B cell (primary cell): ENCODE results near the gene HLA-G. TPM values are rescaled to one million over a fixed set of nuclear protein-coding genes. Genes with fewer than 3 reads are reported as not detected.

Experiments
- ATAC-seq: fragments of 200-7000 bp; cut with Tn5 transposase; one replicate; pipeline ENCODE4 v1.10.0; 2021; ENCODE audit warnings: low read depth, mild to moderate bottlenecking, moderate number of reproducible peaks, moderate library complexity
- CTCF ChIA-PET: fragments of 350-600 bp; sonication (Branson Sonifier 250); formaldehyde crosslinking; loops from one replicate; lab custom pipeline; 2021; ENCODE audit warnings: antibody characterized with exemption, inconsistent platforms; lab: Charles Lee
- POLR2A ChIA-PET: fragments of 350-600 bp; sonication (Branson Sonifier 250); formaldehyde crosslinking; loops from one replicate; lab custom pipeline; 2021; ENCODE audit warnings: antibody characterized with exemption; lab: Charles Lee
- DNase-seq: peaks from one replicate; pipeline ENCODE4 v3.0.0; 2013
- H2AFZ ChIP-seq: 2 replicates; pipeline ENCODE4 v1.6.1; 2012; ENCODE audit warnings: mild to moderate bottlenecking, low read depth, low read length; ENCODE audit not compliant: insufficient read depth, poor library complexity, severe bottlenecking
- H3K27ac ChIP-seq, 2 donors: 1 replicate in 1 of 2; 2 replicates in 1 of 2; pipeline ENCODE4 v1.5.1; 2012 to 2013; ENCODE audit warnings: low read length in 2 of 2, mild to moderate bottlenecking in 2 of 2, moderate library complexity in 1 of 2
- H3K27me3 ChIP-seq, 4 experiments: fragments of 200-600 bp in 1 of 4; sonication (generic) in 1 of 4; replicated peaks in 1 of 4; 1 replicate in 2 of 4; 2 replicates in 2 of 4; pipeline versions ENCODE4 v1.6.1 to v1.7.0; 2013 to 2016; ENCODE audit warnings: low read length in 3 of 4, mild to moderate bottlenecking in 2 of 4, mixed read lengths in 1 of 4, moderate library complexity in 1 of 4; ENCODE audit not compliant: insufficient read depth in 4 of 4, control insufficient read depth in 3 of 4; ENCODE audit errors: control extremely low read depth in 1 of 4
- H3K36me3 ChIP-seq, 2 experiments: replicated peaks in 1 of 2; 1 replicate in 1 of 2; 2 replicates in 1 of 2; pipeline versions ENCODE4 v1.6.1 to v1.7.1; 2013; ENCODE audit warnings: low read length in 1 of 2; ENCODE audit not compliant: insufficient read depth in 2 of 2, control insufficient read depth in 1 of 2; ENCODE audit errors: control extremely low read depth in 1 of 2, extremely low read depth in 1 of 2
- H3K4me1 ChIP-seq, 2 donors: fragments of 200-600 bp in 1 of 2; sonication (generic) in 1 of 2; 1 replicate in 1 of 2; 2 replicates in 1 of 2; pipeline versions ENCODE4 v1.5.1 to v1.6.1; 2013 to 2017; ENCODE audit warnings: low read length in 2 of 2; ENCODE audit not compliant: control insufficient read depth in 2 of 2, insufficient read depth in 2 of 2
- H3K4me2 ChIP-seq: replicated peaks from 2 replicates; pipeline ENCODE3; 2012; ENCODE audit warnings: mild to moderate bottlenecking, low read depth, low read length; ENCODE audit not compliant: poor library complexity, severe bottlenecking
- H3K4me3 ChIP-seq, 5 experiments: fragments of 200-600 bp in 1 of 5; sonication (generic) in 1 of 5; 1 replicate in 3 of 5; 2 replicates in 2 of 5; pipeline versions ENCODE4 v1.5.1 to v1.7.0; 2011 to 2016; ENCODE audit warnings: low read length in 4 of 5, mild to moderate bottlenecking in 4 of 5, low read depth in 2 of 5, control low read depth in 1 of 5, moderate library complexity in 1 of 5; ENCODE audit not compliant: insufficient read depth in 1 of 5; ENCODE audit errors: control extremely low read depth in 1 of 5, extremely low read depth in 1 of 5
- H3K79me2 ChIP-seq: fragments of 200-600 bp; sonication (generic); one replicate; pipeline ENCODE4 v1.6.0; 2016; ENCODE audit warnings: low read length; ENCODE audit not compliant: control insufficient read depth, insufficient read depth
- H3K9ac ChIP-seq: fragments of 200-600 bp; sonication (generic); 2 replicates; pipeline ENCODE4 v1.6.1; 2017; ENCODE audit warnings: mild to moderate bottlenecking, low read length, moderate library complexity
- H3K9me3 ChIP-seq, 3 donors: one replicate each; pipeline versions ENCODE4 v1.6.1 to v1.7.1; 2013; ENCODE audit warnings: low read length in 2 of 3; ENCODE audit not compliant: control insufficient read depth in 2 of 3, insufficient read depth in 1 of 3; ENCODE audit errors: control extremely low read depth in 1 of 3
- H4K20me1 ChIP-seq: 2 replicates; pipeline ENCODE4 v1.6.0; 2012; ENCODE audit warnings: mild to moderate bottlenecking, low read length; ENCODE audit not compliant: insufficient read depth, control insufficient read depth, poor library complexity, severe bottlenecking
- H3K27ac Mint-ChIP-seq: one replicate; pipeline ENCODE4 v1.8.0; 2021; ENCODE audit warnings: mixed read lengths
- H3K27me3 Mint-ChIP-seq: one replicate; pipeline ENCODE4 v1.8.0; 2021; ENCODE audit warnings: mixed read lengths
- H3K4me1 Mint-ChIP-seq: one replicate; pipeline ENCODE4 v1.8.0; 2021; ENCODE audit warnings: mixed read lengths
- H3K4me3 Mint-ChIP-seq: one replicate; pipeline ENCODE4 v1.8.0; 2021; ENCODE audit warnings: mixed read lengths
- H3K9me3 Mint-ChIP-seq: one replicate; pipeline ENCODE4 v1.8.0; 2022; ENCODE audit warnings: mixed read lengths; ENCODE audit not compliant: insufficient read depth
- EZH2 ChIP-seq: IDR thresholded peaks from 2 replicates; pipeline ENCODE4 v1.6.1; 2012; ENCODE audit warnings: borderline replicate concordance, low read depth, mild to moderate bottlenecking, moderate library complexity, low read length; ENCODE audit not compliant: insufficient read depth, poor library complexity, severe bottlenecking
- WGBS: methylation state at CpG from one replicate; pipeline ENCODE4 v1.1.5; 2013; ENCODE audit warnings: missing lambda C conversion rate; ENCODE audit not compliant: insufficient coverage; 5-methylcytosine and 5-hydroxymethylcytosine counted together
- intact Hi-C: fragments of 100-400 bp; cut with micrococcal nuclease; formaldehyde crosslinking; loops from one replicate; pipeline ENCODE4 v1.10.0; 2022
- polyA plus RNA-seq: library from polyadenylated mRNA; depleted of rRNA; stranded (reverse); fragments of >200 nt; gene quantifications from 2 replicates; pipeline ENCODE4 v1.2.3, GENCODE V29; 2012
- total RNA-seq, 2 donors: library from RNA; stranded (reverse); fragments of 120-200 nt in 1 of 2; gene quantifications; 1 replicate in 1 of 2; 2 replicates in 1 of 2; pipeline versions ENCODE4 v1.2.3 to v1.2.4, GENCODE V29; 2013 to 2022
- TF ChIP-seq, protein P1 (sequence below): fragments of 200-600 bp; IDR thresholded peaks from one replicate; pipeline ENCODE4 v1.8.0; 2022; ENCODE audit warnings: antibody characterized with exemption, mild to moderate bottlenecking

HLA-G gene
- total and polyA plus RNA-seq, 2 donors (not counting 1 experiment from before 2014, with no cell fraction given): 1.2 to 8.8 TPM

DNA sequence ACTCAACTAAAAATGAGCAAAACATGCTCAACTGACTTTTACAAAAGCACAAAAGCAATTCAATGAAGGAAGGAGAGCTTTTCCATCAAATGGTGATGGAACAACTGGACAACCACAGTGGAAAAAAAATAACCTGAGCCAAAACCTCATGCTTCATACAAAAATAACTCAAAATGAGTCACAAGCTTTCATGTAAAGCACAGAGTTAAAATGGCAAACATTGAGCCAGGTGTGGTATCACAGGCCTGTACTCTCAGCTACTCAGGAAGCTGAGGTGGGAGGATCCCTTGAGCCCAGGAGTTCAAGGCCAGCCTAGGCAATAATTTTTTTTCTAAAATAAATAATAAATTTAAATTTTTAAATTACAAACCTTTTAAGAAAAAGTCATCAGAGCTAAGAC lies 18.4 kb upstream of the HLA-G start:
- H3K4me1 ChIP-seq: no peaks in the 10 kb centered on the region
- no peaks in the 10 kb centered on the region for H3K79me2 ChIP-seq
- no peaks in the 10 kb centered on the region for H4K20me1 ChIP-seq
- peaks cover 0 to 20% (median 7%) of the 10 kb centered on the region in 4 experiments for H3K27me3 ChIP-seq
- ATAC-seq: no peak
- TF ChIP-seq, protein P1, sequence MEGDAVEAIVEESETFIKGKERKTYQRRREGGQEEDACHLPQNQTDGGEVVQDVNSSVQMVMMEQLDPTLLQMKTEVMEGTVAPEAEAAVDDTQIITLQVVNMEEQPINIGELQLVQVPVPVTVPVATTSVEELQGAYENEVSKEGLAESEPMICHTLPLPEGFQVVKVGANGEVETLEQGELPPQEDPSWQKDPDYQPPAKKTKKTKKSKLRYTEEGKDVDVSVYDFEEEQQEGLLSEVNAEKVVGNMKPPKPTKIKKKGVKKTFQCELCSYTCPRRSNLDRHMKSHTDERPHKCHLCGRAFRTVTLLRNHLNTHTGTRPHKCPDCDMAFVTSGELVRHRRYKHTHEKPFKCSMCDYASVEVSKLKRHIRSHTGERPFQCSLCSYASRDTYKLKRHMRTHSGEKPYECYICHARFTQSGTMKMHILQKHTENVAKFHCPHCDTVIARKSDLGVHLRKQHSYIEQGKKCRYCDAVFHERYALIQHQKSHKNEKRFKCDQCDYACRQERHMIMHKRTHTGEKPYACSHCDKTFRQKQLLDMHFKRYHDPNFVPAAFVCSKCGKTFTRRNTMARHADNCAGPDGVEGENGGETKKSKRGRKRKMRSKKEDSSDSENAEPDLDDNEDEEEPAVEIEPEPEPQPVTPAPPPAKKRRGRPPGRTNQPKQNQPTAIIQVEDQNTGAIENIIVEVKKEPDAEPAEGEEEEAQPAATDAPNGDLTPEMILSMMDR: no peak
- no peak for TF ChIP-seq EZH2
- H3K27ac Mint-ChIP-seq: no peak overlapping the region
- H3K4me1 Mint-ChIP-seq: no peaks in the 10 kb centered on the region
- POLR2A ChIA-PET: no interaction called here
- H3K9ac ChIP-seq: no peak overlapping the region
- H3K4me3 Mint-ChIP-seq: no peak overlapping the region
- no peak overlapping the region for H3K4me3 ChIP-seq
- peaks cover 29% of the 10 kb centered on the region for H3K27me3 Mint-ChIP-seq
- intact Hi-C loops: no loop called here
- CTCF ChIA-PET: interaction anchor here (2.4 kb wide), 1 partner anchor 26 kb away, joined by 11 read pairs; no protein-coding TSS in a partner anchor
- H3K27ac ChIP-seq: no peak overlapping the region
- no peak for DNase-seq
- no peaks in the 10 kb centered on the region for H3K9me3 Mint-ChIP-seq
- no peaks in the 10 kb centered on the region for H3K36me3 ChIP-seq
- no peaks in the 10 kb centered on the region for H3K9me3 ChIP-seq
- no peak overlapping the region for H3K4me2 ChIP-seq
- H2AFZ ChIP-seq: no peak overlapping the region

DNA sequence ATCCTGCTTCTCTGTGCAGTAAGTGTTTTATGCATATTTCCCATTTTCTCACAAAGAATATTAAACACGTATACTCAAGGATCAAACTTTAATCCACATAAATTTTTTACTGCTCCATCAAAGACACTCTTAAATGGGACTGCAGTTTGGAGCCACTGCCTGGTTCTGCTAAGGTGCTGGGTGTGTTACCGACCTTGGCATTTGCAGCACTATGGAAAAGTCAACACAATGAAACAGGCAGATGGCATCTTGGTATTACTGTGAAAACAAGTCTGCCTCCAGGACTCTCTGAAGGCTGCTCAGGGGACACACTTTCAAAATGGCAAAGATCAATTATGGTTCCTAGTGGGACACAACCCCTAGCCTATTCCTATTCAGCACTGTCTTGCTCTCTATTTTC lies 17.3 kb upstream of the HLA-G start:
- H3K27me3 ChIP-seq: peaks cover 0 to 16% (median 5%) of the 10 kb centered on the region in 4 experiments
- H2AFZ ChIP-seq: no peak overlapping the region
- Mint-ChIP-seq H3K4me3 (no peak overlapping the region), H3K27ac (no peak overlapping the region), H3K27me3 (peaks cover 31% of the 10 kb centered on the region), H3K4me1 (no peaks in the 10 kb centered on the region), H3K9me3 (no peaks in the 10 kb centered on the region)
- no peaks in the 10 kb centered on the region for H3K79me2 ChIP-seq
- no peak overlapping the region for H3K27ac ChIP-seq
- no peak overlapping the region for H3K9ac ChIP-seq
- H3K36me3 ChIP-seq: no peaks in the 10 kb centered on the region
- TF ChIP-seq, protein P1: no peak
- TF ChIP-seq EZH2: no peak
- ChIA-PET CTCF (interaction anchor here (2.4 kb wide), 1 partner anchor 25 kb away, joined by 11 read pairs; no protein-coding TSS in a partner anchor), POLR2A (no interaction called here)
- no peak for ATAC-seq
- no peaks in the 10 kb centered on the region for H4K20me1 ChIP-seq
- no peak overlapping the region for H3K4me3 ChIP-seq
- no peak for DNase-seq
- WGBS: 79% methylated on average over 2 of the region's 2 CpGs
- no peak overlapping the region for H3K4me2 ChIP-seq
- no peaks in the 10 kb centered on the region for H3K4me1 ChIP-seq
- intact Hi-C loops: no loop called here
- no peaks in the 10 kb centered on the region for H3K9me3 ChIP-seq
